Colonic mucosa (tissue), 4 donors: ENCODE data around the gene PPIA. TPM values are rescaled to one million over a fixed set of nuclear protein-coding genes. Genes with fewer than 3 reads are reported as not detected.

ENCODE experiments used
- DNase-seq: peaks from one replicate; pipeline ENCODE4 v3.0.0-alpha.2; 2020
- H3K27ac ChIP-seq: fragments of 200-600 bp; one replicate; pipeline ENCODE4 v1.8.0; 2021
- H3K27me3 ChIP-seq: fragments of 200-600 bp; one replicate; pipeline ENCODE4 v1.8.0; 2021
- H3K36me3 ChIP-seq: fragments of 200-600 bp; one replicate; pipeline ENCODE4 v1.8.0; 2021
- H3K4me1 ChIP-seq: fragments of 200-600 bp; one replicate; pipeline ENCODE4 v1.8.0; 2021; ENCODE audit warnings: mild to moderate bottlenecking
- H3K4me3 ChIP-seq: fragments of 200-600 bp; one replicate; pipeline ENCODE4 v1.8.0; 2021
- H3K9ac ChIP-seq, 2 donors: one replicate each; pipeline ENCODE4 v1.7.0; 2013; ENCODE audit warnings: control low read depth in 2 of 2, low read depth in 2 of 2, low read length in 2 of 2
- H3K9me3 ChIP-seq: fragments of 200-600 bp; one replicate; pipeline ENCODE4 v1.8.0; 2021
- CTCF ChIP-seq: fragments of 200-600 bp; IDR thresholded peaks from one replicate; pipeline ENCODE4 v1.8.0; 2022; ENCODE audit warnings: antibody characterized with exemption, mild to moderate bottlenecking
- intact Hi-C: fragments of 100-400 bp; cut with DNase I; formaldehyde crosslinking; loops from one replicate; pipeline ENCODE4 v1.14.1; 2022
- total RNA-seq, 2 donors: library from RNA; stranded (reverse); fragmentation: NEBNext Ultra II Directional in 1 of 2; extraction: Animal tissue kit (Norgen Biotek cat#: 25700) in 1 of 2; gene quantifications; one replicate each; pipeline ENCODE4 v1.2.1, GENCODE V29; 2021
- donor health status: healthy.
- donor health status: DM: no; HTN: no; CAD: no.
- donor health status: DM: no; HTN: no; CAD: no.

PPIA gene
- total RNA-seq, 2 donors from 2014 or later = 1,435 to 2,110 TPM

DNA sequence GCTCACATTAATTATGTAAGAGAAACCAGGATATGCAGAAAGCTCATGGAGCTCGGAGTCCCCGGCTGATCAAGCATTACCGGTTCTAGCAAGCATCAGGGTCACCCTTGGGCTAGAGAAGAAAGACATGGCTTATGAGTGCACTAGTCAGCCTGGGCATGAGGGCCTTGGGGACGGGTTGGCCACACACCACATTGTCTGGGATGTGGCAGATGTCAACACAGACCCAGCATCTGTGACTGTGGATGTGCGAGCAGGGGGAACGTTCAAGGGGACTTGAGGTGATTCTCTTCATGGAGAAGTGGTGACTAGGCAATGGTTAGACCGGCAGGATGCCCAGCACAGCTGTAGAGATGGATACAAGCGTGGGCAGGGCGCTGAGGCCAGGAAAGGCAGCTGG lies 34.2 kb upstream of the PPIA start:
- Histone ChIP-seq H3K36me3 (peaks cover 25% of the 10 kb centered on the region), H3K4me1 (peaks cover 5% of the 10 kb centered on the region), H3K27ac (no peak overlapping the region), H3K9ac (no peak overlapping the region), H3K4me3 (no peak overlapping the region), H3K27me3 (no peaks in the 10 kb centered on the region), H3K9me3 (no peaks in the 10 kb centered on the region)
- no peak for TF ChIP-seq CTCF
- intact Hi-C loops = loop anchor here (10.0 kb wide), 1 partner anchor 167 kb away; no protein-coding TSS in a partner anchor
- no peak for DNase-seq

DNA sequence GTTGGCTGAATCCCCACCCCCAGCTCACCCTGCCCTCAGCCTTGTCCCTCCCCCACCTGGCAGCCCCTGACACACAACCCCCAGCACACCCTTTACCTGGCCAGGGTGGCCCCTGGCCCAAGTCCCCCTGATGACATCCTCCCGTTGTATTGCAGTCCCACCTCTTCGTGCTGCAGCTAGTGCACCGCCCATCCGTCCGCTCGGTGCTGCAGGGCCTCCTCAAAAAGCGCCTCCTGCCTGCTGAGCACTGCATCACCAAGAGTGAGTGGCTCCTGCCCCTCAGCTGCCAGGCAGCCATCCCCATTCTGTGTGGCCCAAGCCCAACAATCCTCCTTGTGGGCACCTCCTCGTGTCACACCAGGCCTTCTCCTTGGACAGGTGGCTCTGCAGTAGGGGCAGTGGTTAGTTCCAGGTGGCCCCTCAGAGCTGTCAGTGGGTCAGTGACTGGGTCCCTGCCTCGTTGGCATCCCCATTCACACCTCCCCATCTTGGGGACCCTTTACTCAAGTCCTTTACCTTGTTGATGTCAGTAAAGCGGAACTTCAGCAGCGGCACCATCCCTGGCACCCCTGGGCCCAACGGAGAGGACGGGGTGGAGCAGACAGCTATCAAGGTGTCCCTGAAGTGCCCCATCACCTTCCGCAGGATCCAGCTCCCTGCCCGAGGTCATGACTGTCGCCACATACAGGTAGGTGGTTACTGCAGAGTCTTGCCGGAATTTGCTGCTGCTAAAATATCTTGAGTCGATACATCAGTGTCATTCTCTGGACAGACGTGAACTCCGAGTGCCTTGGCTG lies 33.6 kb upstream of the PPIA start:
- no peaks in the 10 kb centered on the region for H3K27me3 ChIP-seq
- H3K27ac ChIP-seq = no peak overlapping the region
- H3K9ac ChIP-seq = no peak overlapping the region
- H3K4me1 ChIP-seq = peaks cover 7% of the 10 kb centered on the region
- no peak overlapping the region for H3K4me3 ChIP-seq
- no peak for TF ChIP-seq CTCF
- H3K36me3 ChIP-seq = peaks cover 25% of the 10 kb centered on the region
- no peaks in the 10 kb centered on the region for H3K9me3 ChIP-seq
- intact Hi-C loops = loop anchor here (10.0 kb wide), 1 partner anchor 168 kb away; no protein-coding TSS in a partner anchor
- no peak for DNase-seq

DNA sequence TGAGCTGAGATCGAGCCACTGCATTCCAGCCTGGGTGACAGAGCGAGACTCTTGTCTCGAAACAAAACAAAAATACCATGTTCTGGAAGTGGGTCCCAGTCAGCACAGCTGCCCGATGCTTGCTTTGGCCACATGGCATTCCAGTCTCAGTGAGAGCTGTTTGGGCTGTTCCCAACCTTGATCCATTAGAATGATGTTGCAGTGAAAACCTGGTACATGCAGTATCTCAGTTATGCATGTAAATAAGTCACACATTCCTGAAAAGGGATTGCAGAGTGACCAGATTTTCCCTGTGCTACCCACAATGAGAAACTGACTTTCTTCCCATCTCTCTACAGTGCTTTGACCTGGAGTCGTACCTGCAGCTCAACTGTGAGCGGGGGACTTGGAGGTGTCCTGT lies 32.4 kb upstream of the PPIA start:
- DNase-seq = no peak
- peaks cover 19% of the 10 kb centered on the region for H3K4me1 ChIP-seq
- intact Hi-C loops = loop anchor here (10.0 kb wide), 1 partner anchor 169 kb away; no protein-coding TSS in a partner anchor
- H3K9me3 ChIP-seq = no peaks in the 10 kb centered on the region
- no peak overlapping the region for H3K4me3 ChIP-seq
- no peaks in the 10 kb centered on the region for H3K27me3 ChIP-seq
- no peak overlapping the region for H3K27ac ChIP-seq
- H3K9ac ChIP-seq = no peak overlapping the region
- TF ChIP-seq CTCF = no peak
- H3K36me3 ChIP-seq = peaks cover 25% of the 10 kb centered on the region

GRCh38 chr7:44764665-44765578 lies 31.6 kb upstream of the PPIA start:
- Histone ChIP-seq H3K36me3 (peaks cover 25% of the 10 kb centered on the region), H3K4me3 (no peak overlapping the region), H3K27me3 (no peaks in the 10 kb centered on the region), H3K9me3 (no peaks in the 10 kb centered on the region), H3K9ac (no peak overlapping the region), H3K27ac (no peak overlapping the region), H3K4me1 (peaks cover 26% of the 10 kb centered on the region)
- intact Hi-C loops = loop anchor here (10.0 kb wide), 1 partner anchor 170 kb away; no protein-coding TSS in a partner anchor
- no peak for DNase-seq
- TF ChIP-seq CTCF = no peak
